Right atrium auricular region (tissue), 2 donors: Measurements from ENCODE around the gene KCNJ16. TPM values are rescaled to one million over a fixed set of nuclear protein-coding genes. Genes with fewer than 3 reads are reported as not detected.

Experiments
- DNase-seq: peaks from one replicate; pipeline ENCODE4 v3.0.0-alpha.2; 2019; ENCODE audit warnings: low spot score
- H3K27ac ChIP-seq, 2 donors: fragments of 200-600 bp; sonication (generic); 1 replicate in 1 of 2; 2 replicates in 1 of 2; pipeline ENCODE4 v1.5.1; 2016 to 2019
- H3K27me3 ChIP-seq, 2 donors: fragments of 200-600 bp; sonication (generic); one replicate each; pipeline versions ENCODE4 v1.5.1 to v1.6.0; 2017 to 2019
- H3K36me3 ChIP-seq: fragments of 200-600 bp; sonication (generic); one replicate; pipeline ENCODE4 v1.5.1; 2016
- H3K4me1 ChIP-seq, 2 donors: fragments of 200-600 bp; sonication (generic); one replicate each; pipeline versions ENCODE4 v1.5.1 to v1.6.0; 2017 to 2019
- H3K4me3 ChIP-seq, 2 donors: fragments of 200-600 bp; sonication (generic); 1 replicate in 1 of 2; 2 replicates in 1 of 2; pipeline ENCODE4 v1.5.1; 2017 to 2019; ENCODE audit warnings: mild to moderate bottlenecking in 1 of 2, moderate library complexity in 1 of 2
- H3K9me3 ChIP-seq, 2 donors: fragments of 200-600 bp; sonication (generic); one replicate each; pipeline ENCODE4 v1.5.1; 2019
- total RNA-seq, 2 donors: library from RNA; depleted of rRNA; stranded (reverse); fragments of >200 nt; gene quantifications; one replicate each; pipeline ENCODE4 v1.1.0, GENCODE V29; 2016
- TF ChIP-seq, protein P1 (sequence below), 2 donors: fragments of 200-600 bp; sonication (generic); IDR thresholded peaks; one replicate each; pipeline ENCODE4 v1.5.1; 2019; ENCODE audit warnings: antibody characterized with exemption in 2 of 2

The KCNJ16 gene
- total RNA-seq, 2 donors from 2014 or later, result 0.59 TPM; not detected in 1

DNA sequence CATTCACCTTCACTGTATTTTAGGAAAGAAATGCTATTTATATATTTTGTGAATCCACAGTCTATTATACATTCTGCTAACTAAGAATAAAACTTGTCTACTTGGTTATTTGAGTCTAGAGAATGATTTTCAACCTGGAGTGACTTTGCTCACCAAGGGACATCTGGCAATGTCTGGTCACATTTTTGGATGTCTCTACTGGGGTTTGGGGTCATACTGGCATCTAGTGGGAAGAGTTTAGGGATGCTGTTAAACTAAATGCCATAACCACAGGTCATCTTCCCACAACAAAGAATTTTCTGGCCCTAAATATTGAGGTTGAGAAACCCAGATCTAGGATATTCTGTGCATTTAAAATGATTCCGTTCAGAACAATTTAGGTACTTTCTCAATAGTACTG, 26.0 kb downstream of the KCNJ16 start:
- Histone ChIP-seq H3K36me3 (no peaks in the 10 kb centered on the region), H3K4me1 (no peaks in the 10 kb centered on the region), H3K27ac (no peak overlapping the region), H3K9me3 (no peaks in the 10 kb centered on the region), H3K4me3 (no peak overlapping the region), H3K27me3 (no peaks in the 10 kb centered on the region)
- TF ChIP-seq, protein P1, sequence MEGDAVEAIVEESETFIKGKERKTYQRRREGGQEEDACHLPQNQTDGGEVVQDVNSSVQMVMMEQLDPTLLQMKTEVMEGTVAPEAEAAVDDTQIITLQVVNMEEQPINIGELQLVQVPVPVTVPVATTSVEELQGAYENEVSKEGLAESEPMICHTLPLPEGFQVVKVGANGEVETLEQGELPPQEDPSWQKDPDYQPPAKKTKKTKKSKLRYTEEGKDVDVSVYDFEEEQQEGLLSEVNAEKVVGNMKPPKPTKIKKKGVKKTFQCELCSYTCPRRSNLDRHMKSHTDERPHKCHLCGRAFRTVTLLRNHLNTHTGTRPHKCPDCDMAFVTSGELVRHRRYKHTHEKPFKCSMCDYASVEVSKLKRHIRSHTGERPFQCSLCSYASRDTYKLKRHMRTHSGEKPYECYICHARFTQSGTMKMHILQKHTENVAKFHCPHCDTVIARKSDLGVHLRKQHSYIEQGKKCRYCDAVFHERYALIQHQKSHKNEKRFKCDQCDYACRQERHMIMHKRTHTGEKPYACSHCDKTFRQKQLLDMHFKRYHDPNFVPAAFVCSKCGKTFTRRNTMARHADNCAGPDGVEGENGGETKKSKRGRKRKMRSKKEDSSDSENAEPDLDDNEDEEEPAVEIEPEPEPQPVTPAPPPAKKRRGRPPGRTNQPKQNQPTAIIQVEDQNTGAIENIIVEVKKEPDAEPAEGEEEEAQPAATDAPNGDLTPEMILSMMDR (IDR thresholded peaks at IDR 0.05), result no peak
- DNase-seq, result no peak

DNA sequence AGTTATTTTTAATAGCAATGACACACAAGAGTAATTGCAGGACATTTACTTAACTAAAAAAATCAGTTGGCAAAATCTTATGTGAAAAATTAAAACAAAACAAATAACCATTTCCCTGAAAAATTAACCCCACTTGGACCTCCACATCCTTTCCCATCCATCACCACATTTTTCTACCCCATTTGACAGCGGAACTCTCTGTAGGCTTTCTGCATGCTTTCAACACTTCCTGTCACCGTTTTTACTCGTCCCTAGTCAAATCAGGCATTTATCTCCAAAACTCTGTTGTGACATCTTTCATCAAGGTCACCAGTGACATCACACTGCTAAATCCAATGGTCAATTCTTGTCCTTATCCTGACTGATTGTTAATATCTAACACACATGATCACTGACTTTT, 27.5 kb downstream of the KCNJ16 start:
- H3K4me1 ChIP-seq, result no peaks in the 10 kb centered on the region
- H3K27ac ChIP-seq, result no peak overlapping the region
- H3K4me3 ChIP-seq, result no peak overlapping the region
- TF ChIP-seq, protein P1 (IDR thresholded peaks at IDR 0.05), result no peak
- H3K36me3 ChIP-seq, result no peaks in the 10 kb centered on the region
- no peaks in the 10 kb centered on the region for H3K9me3 ChIP-seq
- DNase-seq, result no peak
- no peaks in the 10 kb centered on the region for H3K27me3 ChIP-seq

DNA sequence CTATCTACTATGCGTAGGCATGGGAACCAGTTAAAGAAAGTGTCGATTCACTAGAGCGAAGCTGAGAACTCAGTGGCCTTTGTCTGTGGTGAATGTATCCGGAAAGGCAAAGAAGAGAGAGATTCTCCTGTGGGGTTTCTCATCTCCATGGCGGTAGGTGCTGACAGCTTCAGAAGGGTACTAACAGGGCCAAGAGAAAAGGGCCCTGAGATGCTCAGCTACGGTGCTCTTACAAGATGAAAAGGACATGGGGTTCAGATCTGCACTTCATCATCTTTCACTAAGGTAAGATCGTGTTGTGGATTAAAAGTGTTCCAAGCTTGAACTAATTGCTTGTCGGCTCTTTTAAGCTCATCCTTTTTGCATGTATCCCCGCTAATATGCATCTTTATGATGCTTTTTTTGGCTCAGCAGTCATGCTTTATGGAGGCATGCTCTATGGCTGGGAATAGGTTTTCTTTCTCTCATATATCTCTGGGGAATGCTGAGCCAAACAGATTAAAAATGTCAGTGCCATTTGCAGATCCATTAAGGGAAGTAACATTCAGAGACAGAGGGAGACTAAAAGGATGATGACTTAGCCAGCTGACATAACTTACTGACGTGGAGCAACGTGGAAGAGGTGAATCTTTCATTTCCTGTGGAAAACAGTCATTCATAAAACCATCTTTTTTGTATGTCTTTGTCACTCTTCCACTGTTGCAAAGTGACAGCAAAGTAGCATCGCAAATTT, 29.9 kb downstream of the KCNJ16 start:
- Histone ChIP-seq H3K27me3 (no peaks in the 10 kb centered on the region), H3K4me1 (peaks cover 0 to 6% of the 10 kb centered on the region in 2 donors), H3K36me3 (no peaks in the 10 kb centered on the region), H3K27ac (no peak overlapping the region), H3K9me3 (no peaks in the 10 kb centered on the region), H3K4me3 (no peak overlapping the region)
- TF ChIP-seq, protein P1 (IDR thresholded peaks at IDR 0.05), result no peak
- DNase-seq, result no peak

DNA sequence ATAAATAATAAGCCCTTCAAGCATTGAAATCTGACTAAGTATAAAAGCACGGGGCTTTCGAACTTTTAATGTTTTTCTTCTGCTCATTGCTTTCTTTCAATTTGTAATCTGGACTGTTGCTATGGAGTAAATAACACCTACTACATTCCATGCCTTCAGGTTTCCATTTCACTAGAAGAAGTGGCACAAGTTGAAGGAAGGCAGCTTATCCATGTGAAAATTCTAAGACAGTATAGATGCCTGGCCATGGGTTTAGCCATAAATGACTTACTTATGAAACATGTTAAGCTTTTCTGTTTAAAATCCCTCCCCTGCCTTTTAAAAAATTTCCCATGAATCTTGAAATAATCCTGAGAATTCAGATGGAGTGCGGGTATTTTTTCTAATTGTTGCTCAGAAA, 30.6 kb downstream of the KCNJ16 start:
- Histone ChIP-seq H3K27ac (no peak overlapping the region), H3K9me3 (no peaks in the 10 kb centered on the region), H3K36me3 (no peaks in the 10 kb centered on the region), H3K4me3 (no peak overlapping the region), H3K27me3 (no peaks in the 10 kb centered on the region), H3K4me1 (peaks cover 0 to 11% of the 10 kb centered on the region in 2 donors)
- TF ChIP-seq, protein P1 (IDR thresholded peaks at IDR 0.05), result no peak
- no peak for DNase-seq

DNA sequence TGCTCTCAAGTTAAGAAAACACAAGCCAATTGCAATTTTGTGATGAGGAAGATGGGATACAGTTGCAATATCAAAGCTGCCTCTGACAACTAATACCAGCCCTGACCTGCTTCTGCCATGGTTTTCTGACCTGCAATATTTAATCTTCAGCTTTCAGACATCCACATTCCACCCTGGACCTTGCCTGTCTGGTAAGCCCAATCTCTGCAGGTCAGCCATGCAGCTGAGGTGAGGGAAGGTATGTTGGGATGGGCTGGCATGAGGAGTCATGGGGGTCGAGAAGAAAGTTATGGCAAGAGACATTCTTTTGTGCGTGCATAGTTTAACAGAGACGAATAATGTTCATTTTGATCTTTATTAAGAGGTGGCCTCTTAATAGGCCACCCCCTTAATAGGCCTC, 31.5 kb downstream of the KCNJ16 start:
- no peaks in the 10 kb centered on the region for H3K27me3 ChIP-seq
- no peak for DNase-seq
- H3K4me1 ChIP-seq, result peaks cover 0 to 11% of the 10 kb centered on the region in 2 donors
- TF ChIP-seq, protein P1 (IDR thresholded peaks at IDR 0.05), result no peak
- H3K27ac ChIP-seq, result no peak overlapping the region
- no peaks in the 10 kb centered on the region for H3K9me3 ChIP-seq
- no peaks in the 10 kb centered on the region for H3K36me3 ChIP-seq
- no peak overlapping the region for H3K4me3 ChIP-seq

DNA sequence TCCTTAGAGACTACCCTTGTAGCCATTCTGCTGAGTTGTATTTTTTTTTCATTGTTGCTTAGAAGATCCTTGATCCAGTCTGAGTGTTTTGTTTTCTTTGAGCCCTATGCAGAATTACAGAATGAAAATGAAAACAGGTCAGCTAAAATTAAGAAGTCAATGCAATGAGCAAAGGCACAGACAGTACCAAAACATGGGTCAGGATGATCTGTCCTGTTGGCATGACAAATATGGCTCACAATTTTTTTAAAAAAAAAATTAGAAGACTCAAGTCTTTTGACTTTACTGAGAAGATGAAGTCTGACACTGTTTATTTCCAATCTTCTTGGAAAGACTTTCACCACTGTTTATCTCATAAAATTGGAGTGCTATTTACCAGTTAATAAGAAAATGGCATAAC, 32.4 kb downstream of the KCNJ16 start:
- Histone ChIP-seq H3K4me1 (peaks cover 0 to 11% of the 10 kb centered on the region in 2 donors), H3K27ac (no peak overlapping the region), H3K36me3 (no peaks in the 10 kb centered on the region), H3K27me3 (no peaks in the 10 kb centered on the region), H3K9me3 (no peaks in the 10 kb centered on the region), H3K4me3 (no peak overlapping the region)
- no peak for DNase-seq
- TF ChIP-seq, protein P1 (IDR thresholded peaks at IDR 0.05), result no peak
